ENCODE measurements around the gene PRRC2A.

The PRRC2A gene

GRCh38 chr6:31655349-31656237 is 35.1 kb downstream of the PRRC2A start, which contains the start of gene APOM:
APOM (plus strand) TSS chr6:31655894; CDS start chr6:31655967, 73 bp downstream.
- no peak within 1 kb of the TSS for H3K4me3 ChIP-seq
- peaks cover 26% of the 10 kb centered on the region for H3K4me1 ChIP-seq
- no peak for DNase-seq (ENCODE audit: low spot score in 2 of 2)
- in situ Hi-C loops (cut with MboI; ENCODE audit: low sequenced_read_pairs), result no loop called here
- no peaks in the 10 kb centered on the region for H3K27me3 ChIP-seq (ENCODE audit: low read depth)
- H3K36me3 ChIP-seq (replicated peaks), result peaks cover 22% of the 10 kb centered on the region
- H3K9me3 ChIP-seq, result no peaks in the 10 kb centered on the region

- no peak for DNase-seq (ENCODE audit: low spot score in 2 of 2)
- H3K36me3 ChIP-seq (replicated peaks), result peaks cover 27% of the 10 kb centered on the region
- no peaks in the 10 kb centered on the region for H3K9me3 ChIP-seq
- no peak overlapping the region for H3K4me3 ChIP-seq
- H3K4me1 ChIP-seq, result peaks cover 23% of the 10 kb centered on the region
- in situ Hi-C loops (cut with MboI; ENCODE audit: low sequenced_read_pairs), result no loop called here
- H3K27me3 ChIP-seq (ENCODE audit: low read depth), result no peaks in the 10 kb centered on the region
Observed at GRCh38 chr6:31657406-31658157, 37.1 kb downstream of the PRRC2A start.

- Histone ChIP-seq H3K27me3 (ENCODE audit: low read depth) (no peaks in the 10 kb centered on the region), H3K36me3 (replicated peaks) (peaks cover 30% of the 10 kb centered on the region), H3K4me1 (peaks cover 23% of the 10 kb centered on the region), H3K4me3 (no peak overlapping the region), H3K9me3 (no peaks in the 10 kb centered on the region)
- in situ Hi-C loops (cut with MboI; ENCODE audit: low sequenced_read_pairs), result no loop called here
- no peak for DNase-seq (ENCODE audit: low spot score in 2 of 2)
Observed at GRCh38 chr6:31658158-31658688, 37.7 kb downstream of the PRRC2A start.

- Histone ChIP-seq H3K4me3 (peak overlapping the region; percentile 56), H3K36me3 (replicated peaks) (peaks cover 39% of the 10 kb centered on the region), H3K27me3 (ENCODE audit: low read depth) (no peaks in the 10 kb centered on the region), H3K9me3 (no peaks in the 10 kb centered on the region), H3K4me1 (peaks cover 20% of the 10 kb centered on the region)
- no peak for DNase-seq (ENCODE audit: low spot score in 2 of 2)
- in situ Hi-C loops (cut with MboI; ENCODE audit: low sequenced_read_pairs), result no loop called here
Observed at GRCh38 chr6:31658983-31659648, 38.6 kb downstream of the PRRC2A start.

GRCh38 chr6:31659649-31660380 is 39.3 kb downstream of the PRRC2A start:
- no peak for DNase-seq (ENCODE audit: low spot score in 2 of 2)

GRCh38 chr6:31660381-31661261 is 40.1 kb downstream of the PRRC2A start, which contains the start of gene C6orf47:
C6orf47 (minus strand) TSS chr6:31660778; CDS start chr6:31659947, 831 bp downstream.
- H3K9me3 ChIP-seq, result no peaks in the 10 kb centered on the region
- H3K4me3 ChIP-seq, result peak within 1 kb of the TSS; percentile 56
- peaks cover 40% of the 10 kb centered on the region for H3K36me3 ChIP-seq (replicated peaks)
- H3K27me3 ChIP-seq (ENCODE audit: low read depth), result no peaks in the 10 kb centered on the region
- H3K4me1 ChIP-seq, result peaks cover 20% of the 10 kb centered on the region
- DNase-seq (ENCODE audit: low spot score in 2 of 2), result peak; percentile 78 to 90
- in situ Hi-C loops (cut with MboI; ENCODE audit: low sequenced_read_pairs), result loop anchor here (10.0 kb wide), 1 partner anchor 304 kb away; no protein-coding TSS in a partner anchor

More at GRCh38 chr6:31659649-31660380, 39.3 kb downstream of the PRRC2A start:
- Histone ChIP-seq H3K36me3 (replicated peaks) (peaks cover 41% of the 10 kb centered on the region), H3K9me3 (no peaks in the 10 kb centered on the region), H3K4me1 (peaks cover 20% of the 10 kb centered on the region), H3K4me3 (peak overlapping the region; percentile 56), H3K27me3 (ENCODE audit: low read depth) (no peaks in the 10 kb centered on the region)
- in situ Hi-C loops (cut with MboI; ENCODE audit: low sequenced_read_pairs), result loop anchor here (10.0 kb wide), 1 partner anchor 305 kb away; no protein-coding TSS in a partner anchor

- in situ Hi-C loops (cut with MboI; ENCODE audit: low sequenced_read_pairs), result loop anchor here (10.0 kb wide), 1 partner anchor 303 kb away; no protein-coding TSS in a partner anchor
- DNase-seq (ENCODE audit: low spot score in 2 of 2), result no peak
- Histone ChIP-seq H3K36me3 (replicated peaks) (peaks cover 44% of the 10 kb centered on the region), H3K4me1 (peaks cover 20% of the 10 kb centered on the region), H3K4me3 (peak overlapping the region; percentile 56), H3K27me3 (ENCODE audit: low read depth) (no peaks in the 10 kb centered on the region), H3K9me3 (no peaks in the 10 kb centered on the region)
Observed at GRCh38 chr6:31661262-31662123, 41.0 kb downstream of the PRRC2A start.

- H3K36me3 ChIP-seq (replicated peaks), result peaks cover 49% of the 10 kb centered on the region
- in situ Hi-C loops (cut with MboI; ENCODE audit: low sequenced_read_pairs), result loop anchor here (10.0 kb wide), 1 partner anchor 303 kb away; no protein-coding TSS in a partner anchor
- H3K4me3 ChIP-seq, result no peak overlapping the region
- H3K4me1 ChIP-seq, result peaks cover 24% of the 10 kb centered on the region
- no peak for DNase-seq (ENCODE audit: low spot score in 2 of 2)
- no peaks in the 10 kb centered on the region for H3K9me3 ChIP-seq
- H3K27me3 ChIP-seq (ENCODE audit: low read depth), result no peaks in the 10 kb centered on the region
Observed at GRCh38 chr6:31662124-31662723, 41.7 kb downstream of the PRRC2A start.

- peaks cover 23% of the 10 kb centered on the region for H3K4me1 ChIP-seq
Observed at GRCh38 chr6:31663126-31663960, 42.8 kb downstream of the PRRC2A start.

More at GRCh38 chr6:31663126-31663960, 42.8 kb downstream of the PRRC2A start:
- DNase-seq (ENCODE audit: low spot score in 2 of 2), result no peak
- no peaks in the 10 kb centered on the region for H3K9me3 ChIP-seq
- in situ Hi-C loops (cut with MboI; ENCODE audit: low sequenced_read_pairs), result loop anchor here (10.0 kb wide), 1 partner anchor 301 kb away; no protein-coding TSS in a partner anchor
- H3K27me3 ChIP-seq (ENCODE audit: low read depth), result no peaks in the 10 kb centered on the region
- H3K4me3 ChIP-seq, result no peak overlapping the region
- H3K36me3 ChIP-seq (replicated peaks), result peaks cover 49% of the 10 kb centered on the region

Data from HAP-1 (cell line).